Effector CD8-positive, alpha-beta T cell (primary cell): ENCODE measurements around the gene PRM3.
A peak's percentile ranks its signal among the peaks of the same experiment; 100 is the strongest.

Experiments
- DNase-seq: peaks from one replicate; lab custom pipeline; 2025; lab: John Stamatoyannopoulos, UW

Gene PRM3

GRCh38 chr16:11258553-11259492 lies 14.6 kb downstream of the PRM3 start:
- no peak for DNase-seq

- peak; percentile 17 for DNase-seq
Measured at GRCh38 chr16:11257131-11257938, 16.1 kb downstream of the PRM3 start.

- no peak for DNase-seq
Measured at GRCh38 chr16:11256661-11257130, 16.7 kb downstream of the PRM3 start.

- DNase-seq, result peak; percentile 83
Measured at GRCh38 chr16:11255737-11256660, 17.4 kb downstream of the PRM3 start, which contains the start of gene SOCS1. SOCS1 (minus strand) TSS chr16:11256204; CDS start chr16:11255478, 726 bp downstream.

- peak; percentile 43 for DNase-seq
Measured at GRCh38 chr16:11254913-11255736, 18.3 kb downstream of the PRM3 start.

GRCh38 chr16:11253995-11254912 lies 19.2 kb downstream of the PRM3 start:
- DNase-seq, result no peak

- peak; percentile 11 for DNase-seq
Measured at GRCh38 chr16:11253009-11253994, 20.1 kb downstream of the PRM3 start.

GRCh38 chr16:11252482-11252931 lies 20.9 kb downstream of the PRM3 start:
- DNase-seq, result no peak

GRCh38 chr16:11251525-11252481 lies 21.6 kb downstream of the PRM3 start:
- peak; percentile 26 for DNase-seq

- DNase-seq, result no peak
Measured at GRCh38 chr16:11250786-11251524, 22.5 kb downstream of the PRM3 start.

- DNase-seq, result no peak
Measured at GRCh38 chr16:11250091-11250785, 23.2 kb downstream of the PRM3 start.

- no peak for DNase-seq
Measured at GRCh38 chr16:11249233-11250061, 24.0 kb downstream of the PRM3 start.

- no peak for DNase-seq
Measured at GRCh38 chr16:11248133-11248532, 25.3 kb downstream of the PRM3 start.

- DNase-seq, result no peak
Measured at GRCh38 chr16:11245988-11246387, 27.4 kb downstream of the PRM3 start.
